ENCODE measurements around the gene KCND3. TPM values are rescaled to one million over a fixed set of nuclear protein-coding genes. Genes with fewer than 3 reads are reported as not detected.

KCND3 gene
- total RNA-seq, 1 experiment from 2014 or later = 0.15 TPM

GRCh38 chr1:112026016-112026415, 36.5 kb upstream of the KCND3 start:
- no peaks in the 10 kb centered on the region; a peak in 1 of 5 replicates for H3K9me3 Mint-ChIP-seq
- H2AFZ ChIP-seq (ENCODE audit: low read length) = no peak overlapping the region
- H4K8ac ChIP-seq (replicated peaks; ENCODE audit: insufficient read length, low read depth, low read length) = no peak overlapping the region
- H3K4ac ChIP-seq (ENCODE audit: low read depth, low read length) = no peak overlapping the region
- no peaks in the 10 kb centered on the region for H3K27me3 ChIP-seq (ENCODE audit: insufficient read depth, low read length)
- H3K18ac ChIP-seq (ENCODE audit: insufficient read length, low read depth, low read length) = no peak overlapping the region
- no peak overlapping the region for H2BK5ac ChIP-seq (ENCODE audit: insufficient read length, low read length)
- H3K4me3 Mint-ChIP-seq = no peak overlapping the region
- no peak overlapping the region for H3K27ac ChIP-seq (ENCODE audit: insufficient read length, low read depth, low read length)
- WGBS (ENCODE audit: extremely low coverage, insufficient read length, low lambda C conversion rate) = no CpG with 5 or more reads among the region's 5 CpGs
- H3K4me1 Mint-ChIP-seq = peaks cover 8 to 9% of the 10 kb centered on the region in 2 experiments
- no peak overlapping the region for H3K23ac ChIP-seq (ENCODE audit: insufficient read length, low read depth, low read length)
- no peak overlapping the region for H3K9ac ChIP-seq (ENCODE audit: extremely low read depth, insufficient read length, low read length)
- H3K36me3 Mint-ChIP-seq (ENCODE audit: insufficient read depth in 1 of 3, low read depth in 3 of 3) = no peaks in the 10 kb centered on the region
- H3K79me2 ChIP-seq (ENCODE audit: insufficient read depth, low read length) = no peaks in the 10 kb centered on the region
- H4K91ac ChIP-seq (ENCODE audit: insufficient read length, low read depth, low read length) = no peak overlapping the region
- no peak overlapping the region for H2BK12ac ChIP-seq (ENCODE audit: insufficient read length, low read depth, low read length)
- H2BK15ac ChIP-seq (ENCODE audit: low read depth, low read length) = no peak overlapping the region
- H2BK20ac ChIP-seq (ENCODE audit: low read depth, low read length, poor library complexity, severe bottlenecking) = no peak overlapping the region
- H3K79me1 ChIP-seq (ENCODE audit: insufficient read depth, low read depth, low read length, poor library complexity, severe bottlenecking) = no peaks in the 10 kb centered on the region
- H3K14ac ChIP-seq (ENCODE audit: insufficient read depth, low read length) = no peak overlapping the region
- H4K5ac ChIP-seq (ENCODE audit: insufficient read length, low read depth, low read length) = no peak overlapping the region
- H3K27ac Mint-ChIP-seq = no peak overlapping the region
- no peak overlapping the region for H3K4me2 ChIP-seq (ENCODE audit: insufficient read depth, insufficient read length, low read length)
- peaks cover 6% of the 10 kb centered on the region; the same call in 1 of the 2 replicates for H3K27me3 Mint-ChIP-seq (ENCODE audit: low read depth)
- H4K20me1 ChIP-seq (ENCODE audit: control insufficient read depth, insufficient read depth, insufficient read length) = no peaks in the 10 kb centered on the region
- H2BK120ac ChIP-seq (ENCODE audit: low read depth, low read length, poor library complexity, severe bottlenecking) = no peak overlapping the region
- H3T11ph ChIP-seq (ENCODE audit: low read length) = no peak overlapping the region
- H2AK5ac ChIP-seq (ENCODE audit: insufficient read length, low read length) = no peak overlapping the region
- DNase-seq = no peak
- TF ChIP-seq CTCF (conservative IDR thresholded peaks at IDR 0.05) = no peak
- no peak overlapping the region for H3K56ac ChIP-seq (ENCODE audit: insufficient read length, low read depth, low read length)
- H3K4me1 ChIP-seq (ENCODE audit: insufficient read depth, low read length) = no peaks in the 10 kb centered on the region
- no peaks in the 10 kb centered on the region for H3K9me3 ChIP-seq (ENCODE audit: control insufficient read depth, low read depth, low read length)
- no peaks in the 10 kb centered on the region for H3K23me2 ChIP-seq (ENCODE audit: insufficient read length, low read depth, low read length, poor library complexity, severe bottlenecking)

Measured in H9 (cell line).